ENCODE measurements around the gene TMPRSS9. TPM values are rescaled to one million over a fixed set of nuclear protein-coding genes. Genes with fewer than 3 reads are reported as not detected.

Gene TMPRSS9
- total RNA-seq, 1 experiment from 2014 or later: not detected

DNA sequence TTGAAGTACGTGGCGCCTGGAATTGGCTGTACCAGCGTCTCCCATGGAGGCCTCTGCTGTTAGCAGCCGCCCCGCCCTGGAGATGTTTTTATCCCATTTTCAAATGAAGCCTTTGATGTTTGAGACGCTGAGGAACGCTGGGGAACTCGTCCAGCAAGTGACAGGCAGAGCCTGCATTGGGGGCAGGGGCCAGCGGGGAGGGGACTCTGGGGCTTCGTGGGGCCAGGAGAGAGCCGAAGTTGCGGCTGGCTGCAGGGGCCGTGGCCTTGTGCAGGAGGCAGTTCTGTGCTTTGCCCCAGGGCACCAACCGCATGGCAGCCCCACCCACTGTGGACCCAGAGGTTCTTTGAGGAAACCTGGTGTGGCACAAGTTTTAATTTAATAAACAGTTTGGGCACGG lies 18.1 kb upstream of the TMPRSS9 start:
- TSS peak; percentile 51 for BruUV-seq (replicated peaks)
- Mint-ChIP-seq H3K27ac (ENCODE audit: unreplicated experiment) (no peak overlapping the region), H3K36me3 (ENCODE audit: insufficient read depth, unreplicated experiment) (peaks cover 17% of the 10 kb centered on the region), H3K4me1 (ENCODE audit: low read depth, unreplicated experiment) (peaks cover 10% of the 10 kb centered on the region), H3K9me3 (ENCODE audit: low read depth, unreplicated experiment) (no peaks in the 10 kb centered on the region), H3K27me3 (ENCODE audit: unreplicated experiment) (no peaks in the 10 kb centered on the region), H3K4me3 (ENCODE audit: low read depth, unreplicated experiment) (no peak overlapping the region)
- DNase-seq: no peak
- CTCF ChIA-PET: no interaction called here
- TF ChIP-seq, protein P1, sequence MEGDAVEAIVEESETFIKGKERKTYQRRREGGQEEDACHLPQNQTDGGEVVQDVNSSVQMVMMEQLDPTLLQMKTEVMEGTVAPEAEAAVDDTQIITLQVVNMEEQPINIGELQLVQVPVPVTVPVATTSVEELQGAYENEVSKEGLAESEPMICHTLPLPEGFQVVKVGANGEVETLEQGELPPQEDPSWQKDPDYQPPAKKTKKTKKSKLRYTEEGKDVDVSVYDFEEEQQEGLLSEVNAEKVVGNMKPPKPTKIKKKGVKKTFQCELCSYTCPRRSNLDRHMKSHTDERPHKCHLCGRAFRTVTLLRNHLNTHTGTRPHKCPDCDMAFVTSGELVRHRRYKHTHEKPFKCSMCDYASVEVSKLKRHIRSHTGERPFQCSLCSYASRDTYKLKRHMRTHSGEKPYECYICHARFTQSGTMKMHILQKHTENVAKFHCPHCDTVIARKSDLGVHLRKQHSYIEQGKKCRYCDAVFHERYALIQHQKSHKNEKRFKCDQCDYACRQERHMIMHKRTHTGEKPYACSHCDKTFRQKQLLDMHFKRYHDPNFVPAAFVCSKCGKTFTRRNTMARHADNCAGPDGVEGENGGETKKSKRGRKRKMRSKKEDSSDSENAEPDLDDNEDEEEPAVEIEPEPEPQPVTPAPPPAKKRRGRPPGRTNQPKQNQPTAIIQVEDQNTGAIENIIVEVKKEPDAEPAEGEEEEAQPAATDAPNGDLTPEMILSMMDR (IDR thresholded peaks at IDR 0.05; ENCODE audit: unreplicated experiment): no peak
- intact Hi-C loops (cut with micrococcal nuclease; ENCODE audit: unreplicated experiment): no loop called here

DNA sequence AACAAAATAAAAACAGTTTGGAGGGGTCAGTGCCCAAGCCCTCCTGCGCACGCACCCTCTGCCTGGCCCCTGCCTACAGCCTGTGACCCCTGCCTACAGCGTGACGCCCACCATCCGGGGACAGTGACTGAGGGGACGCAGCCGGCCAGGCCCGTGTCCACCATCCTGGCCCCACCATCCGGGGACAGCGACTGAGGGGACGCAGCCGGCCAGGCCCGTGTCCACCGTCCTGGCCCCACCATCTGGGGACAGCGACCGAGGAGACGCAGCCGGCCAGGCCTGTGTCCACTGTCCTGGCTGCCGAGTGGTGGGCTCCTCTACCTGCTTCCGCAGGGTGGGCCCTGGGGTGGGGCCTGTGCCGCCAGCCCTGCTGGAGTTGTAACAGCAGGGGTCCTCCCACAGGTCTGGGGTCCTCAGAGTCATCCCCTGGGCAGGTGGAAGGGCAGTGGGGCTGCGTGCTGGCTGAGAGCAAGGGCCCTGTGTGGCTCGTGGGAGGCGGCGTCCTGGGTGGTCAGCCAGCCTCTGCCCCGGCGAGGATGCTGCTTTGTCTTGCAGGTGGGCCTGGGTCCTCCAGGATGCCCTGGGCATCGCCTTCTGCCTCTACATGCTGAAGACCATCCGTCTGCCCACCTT lies 17.3 kb upstream of the TMPRSS9 start:
- Mint-ChIP-seq H3K4me1 (ENCODE audit: low read depth, unreplicated experiment) (peaks cover 10% of the 10 kb centered on the region), H3K4me3 (ENCODE audit: low read depth, unreplicated experiment) (no peak overlapping the region), H3K36me3 (ENCODE audit: insufficient read depth, unreplicated experiment) (peaks cover 11% of the 10 kb centered on the region), H3K27me3 (ENCODE audit: unreplicated experiment) (no peaks in the 10 kb centered on the region), H3K27ac (ENCODE audit: unreplicated experiment) (no peak overlapping the region), H3K9me3 (ENCODE audit: low read depth, unreplicated experiment) (no peaks in the 10 kb centered on the region)
- no peak for DNase-seq
- CTCF ChIA-PET: no interaction called here
- no TSS peak for BruUV-seq (replicated peaks)
- TF ChIP-seq, protein P1 (IDR thresholded peaks at IDR 0.05; ENCODE audit: unreplicated experiment): no peak
- intact Hi-C loops (cut with micrococcal nuclease; ENCODE audit: unreplicated experiment): no loop called here

DNA sequence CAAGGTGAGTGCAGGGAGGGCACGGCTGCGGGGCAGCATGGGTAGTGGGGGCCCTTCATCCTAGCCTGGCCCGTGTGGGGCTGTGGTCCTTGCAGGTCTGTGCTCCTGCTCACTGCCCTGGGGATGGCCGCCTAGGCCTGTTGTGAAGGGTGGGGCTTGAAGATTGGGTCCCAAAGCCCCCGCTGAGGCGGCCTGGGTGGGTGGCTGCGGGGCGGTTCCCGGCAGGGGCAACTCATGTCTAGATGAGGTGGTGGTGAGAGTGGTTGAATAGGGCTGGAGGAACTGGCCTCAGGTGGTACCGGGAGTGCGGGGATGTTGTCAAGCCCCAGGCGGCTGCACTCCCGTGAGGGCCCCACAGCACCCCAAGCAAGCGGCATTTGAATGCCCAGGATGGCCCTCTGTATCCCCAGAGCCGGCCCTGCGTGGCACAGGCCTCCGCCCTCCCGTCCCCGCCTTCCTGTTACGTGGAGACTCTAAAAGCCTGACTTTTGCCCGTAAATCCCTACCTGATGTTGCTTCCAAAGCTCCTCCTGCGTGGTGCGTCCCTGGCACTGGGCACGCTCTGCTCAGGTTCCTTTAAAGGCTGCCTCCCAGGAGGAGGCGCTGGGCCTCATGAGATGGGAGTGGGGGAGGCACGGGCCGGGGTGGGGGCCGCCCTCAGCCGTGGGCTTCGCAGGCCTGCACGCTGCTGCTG lies 16.6 kb upstream of the TMPRSS9 start:
- intact Hi-C loops (cut with micrococcal nuclease; ENCODE audit: unreplicated experiment): no loop called here
- TF ChIP-seq, protein P1 (IDR thresholded peaks at IDR 0.05; ENCODE audit: unreplicated experiment): no peak
- no peak overlapping the region for H3K4me3 Mint-ChIP-seq (ENCODE audit: low read depth, unreplicated experiment)
- no peak for DNase-seq
- H3K27ac Mint-ChIP-seq (ENCODE audit: unreplicated experiment): no peak overlapping the region
- H3K36me3 Mint-ChIP-seq (ENCODE audit: insufficient read depth, unreplicated experiment): peaks cover 10% of the 10 kb centered on the region
- peaks cover 10% of the 10 kb centered on the region for H3K4me1 Mint-ChIP-seq (ENCODE audit: low read depth, unreplicated experiment)
- CTCF ChIA-PET: no interaction called here
- no peaks in the 10 kb centered on the region for H3K27me3 Mint-ChIP-seq (ENCODE audit: unreplicated experiment)
- no TSS peak for BruUV-seq (replicated peaks)
- no peaks in the 10 kb centered on the region for H3K9me3 Mint-ChIP-seq (ENCODE audit: low read depth, unreplicated experiment)

DNA sequence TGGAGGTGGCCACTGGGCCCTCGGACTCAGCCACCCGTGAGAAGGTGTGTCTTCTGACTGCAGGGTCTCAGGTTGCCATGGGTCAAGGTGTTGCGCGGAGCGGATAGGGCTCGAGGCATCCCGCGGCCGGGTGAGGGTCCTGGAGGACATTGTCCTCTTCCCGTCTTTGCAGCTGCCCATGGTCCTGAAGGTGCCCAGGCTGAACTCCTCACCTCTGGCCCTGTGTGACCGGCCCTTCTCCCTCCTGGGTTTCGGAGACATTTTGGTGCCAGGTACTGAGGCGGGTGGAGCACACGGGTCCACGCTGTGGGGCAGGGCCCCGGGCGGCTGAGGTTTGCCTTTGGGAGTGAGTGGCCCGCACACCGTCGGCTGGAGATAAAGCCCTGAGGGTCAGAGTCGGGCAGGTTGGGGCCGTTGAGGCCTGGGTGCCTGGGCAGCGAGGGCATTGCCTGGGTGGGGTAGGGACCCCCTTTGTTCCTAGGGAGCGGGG lies 15.6 kb upstream of the TMPRSS9 start:
- intact Hi-C loops (cut with micrococcal nuclease; ENCODE audit: unreplicated experiment): no loop called here
- Mint-ChIP-seq H3K4me3 (ENCODE audit: low read depth, unreplicated experiment) (no peak overlapping the region), H3K27me3 (ENCODE audit: unreplicated experiment) (no peaks in the 10 kb centered on the region), H3K36me3 (ENCODE audit: insufficient read depth, unreplicated experiment) (peaks cover 10% of the 10 kb centered on the region), H3K4me1 (ENCODE audit: low read depth, unreplicated experiment) (peaks cover 10% of the 10 kb centered on the region), H3K27ac (ENCODE audit: unreplicated experiment) (no peak overlapping the region), H3K9me3 (ENCODE audit: low read depth, unreplicated experiment) (no peaks in the 10 kb centered on the region)
- CTCF ChIA-PET: no interaction called here
- no peak for DNase-seq
- BruUV-seq (replicated peaks): no TSS peak
- TF ChIP-seq, protein P1 (IDR thresholded peaks at IDR 0.05; ENCODE audit: unreplicated experiment): no peak
